Endometrial microvascular endothelial cells (primary cell): ENCODE data around the gene WRAP53. TPM values are rescaled to one million over a fixed set of nuclear protein-coding genes. Genes with fewer than 3 reads are reported as not detected.

Experiments used
- in situ Hi-C: cut with HindIII; loops from 2 replicates; pipeline ENCODE4 v1.10.0; 2017; ENCODE audit warnings: low sequenced_read_pairs, low pct_unique_long_range_greater_than_20kb; ENCODE audit errors: inconsistent ontology term
- total RNA-seq: library from RNA; depleted of rRNA; stranded (reverse); fragments of >200 nt; gene quantifications from one replicate; pipeline ENCODE4 v1.2.3, GENCODE V29; 2015; ENCODE audit errors: inconsistent ontology term

The WRAP53 gene
- total RNA-seq, 1 donor from 2014 or later: 24.4 TPM

GRCh38 chr17:7729816-7730215 lies 41.5 kb downstream of the WRAP53 start:
- in situ Hi-C loops: no loop called here

- in situ Hi-C loops: no loop called here
Measured at GRCh38 chr17:7732981-7733539, 44.8 kb downstream of the WRAP53 start.

- in situ Hi-C loops: no loop called here
Measured at GRCh38 chr17:7737601-7738000, 49.3 kb downstream of the WRAP53 start.

- in situ Hi-C loops: no loop called here
Measured at GRCh38 chr17:7739746-7740145, 51.5 kb downstream of the WRAP53 start.

GRCh38 chr17:7740481-7741001 lies 52.3 kb downstream of the WRAP53 start:
- in situ Hi-C loops: no loop called here

- in situ Hi-C loops: no loop called here
Measured at GRCh38 chr17:7742729-7743128, 54.5 kb downstream of the WRAP53 start.

GRCh38 chr17:7744416-7744815 lies 56.1 kb downstream of the WRAP53 start:
- in situ Hi-C loops: no loop called here

GRCh38 chr17:7745748-7746470 lies 57.6 kb downstream of the WRAP53 start:
- in situ Hi-C loops: no loop called here

GRCh38 chr17:7747635-7748071 lies 59.4 kb downstream of the WRAP53 start:
- in situ Hi-C loops: no loop called here

GRCh38 chr17:7748076-7748775 lies 59.9 kb downstream of the WRAP53 start:
- in situ Hi-C loops: no loop called here

- in situ Hi-C loops: no loop called here
Measured at GRCh38 chr17:7750321-7750821, 62.1 kb downstream of the WRAP53 start.

Other genes starting within 250 kb of the WRAP53 start
- gene FGF11, start 249.0 kb upstream of the WRAP53 start, total RNA-seq: not detected
- 14.1 TPM for gene CHRNB1, start 243.4 kb upstream of the WRAP53 start, total RNA-seq
- gene ZBTB4, start 208.8 kb upstream of the WRAP53 start, total RNA-seq: 23.1 TPM
- gene SLC35G6, start 207.0 kb upstream of the WRAP53 start, total RNA-seq: not detected
- 40.6 TPM for gene POLR2A, start 204.1 kb upstream of the WRAP53 start, total RNA-seq
- 9.5 TPM for gene TNFSF12, start 139.4 kb upstream of the WRAP53 start, total RNA-seq
- gene TNFSF13, start 129.7 kb upstream of the WRAP53 start, total RNA-seq: 2.1 TPM
- 113 TPM for gene SENP3, start 126.6 kb upstream of the WRAP53 start, total RNA-seq
- 22.9 TPM for gene CD68, start 108.8 kb upstream of the WRAP53 start, total RNA-seq
- gene MPDU1, start 104.6 kb upstream of the WRAP53 start, total RNA-seq: 328 TPM
- not detected for gene SOX15, start 98.4 kb upstream of the WRAP53 start, total RNA-seq
- gene FXR2, start 73.6 kb upstream of the WRAP53 start, total RNA-seq: 29.0 TPM
- gene SAT2, start 60.7 kb upstream of the WRAP53 start, total RNA-seq: 48.7 TPM
- not detected for gene SHBG, start 58.3 kb upstream of the WRAP53 start, total RNA-seq
- gene ATP1B2, start 37.6 kb upstream of the WRAP53 start, total RNA-seq: not detected
- 57.6 TPM for gene TP53, start 987 bp upstream of the WRAP53 start, total RNA-seq
- not detected for gene EFNB3, start 16.7 kb downstream of the WRAP53 start, total RNA-seq
- 1.1 TPM for gene DNAH2, start 29.3 kb downstream of the WRAP53 start, total RNA-seq
- gene KDM6B, start 145.7 kb downstream of the WRAP53 start, total RNA-seq: 1.3 TPM
- gene TMEM88, start 166.6 kb downstream of the WRAP53 start, total RNA-seq: 148 TPM
- gene NAA38, start 169.1 kb downstream of the WRAP53 start, total RNA-seq: 52.5 TPM
- 7.6 TPM for gene CYB5D1, start 169.5 kb downstream of the WRAP53 start, total RNA-seq
- 46.3 TPM for gene CHD3, start 200.3 kb downstream of the WRAP53 start, total RNA-seq
- gene RNF227, start 227.8 kb downstream of the WRAP53 start, total RNA-seq: not detected
- gene KCNAB3, start 241.4 kb downstream of the WRAP53 start, total RNA-seq: 3.7 TPM
- gene TRAPPC1, start 243.5 kb downstream of the WRAP53 start, total RNA-seq: 76.8 TPM
- 39.1 TPM for gene CNTROB, start 243.7 kb downstream of the WRAP53 start, total RNA-seq